Endothelial cell of umbilical vein (primary cell): ENCODE results near the gene ARHGAP9. TPM values are rescaled to one million over a fixed set of nuclear protein-coding genes. Genes with fewer than 3 reads are reported as not detected.
A peak's percentile ranks its signal among the peaks of the same experiment; 100 is the strongest.

Source experiments
- BruUV-seq: library from RNA; stranded (reverse); fragments of 400-500 nt; replicated peaks from 2 replicates; lab custom pipeline; 2021; lab: Mats Ljungman, UMichigan
- CTCF ChIA-PET: fragments of 300-600, 350-600 bp; sonication (Branson Sonifier 250); formaldehyde crosslinking; loops from one replicate; lab custom pipeline; 2021; ENCODE audit warnings: antibody characterized with exemption, inconsistent platforms; lab: Charles Lee
- POLR2A ChIA-PET: fragments of 300-600, 350-600 bp; sonication (Branson Sonifier 250); formaldehyde crosslinking; loops from one replicate; lab custom pipeline; 2021; ENCODE audit warnings: antibody characterized with exemption, inconsistent platforms; lab: Charles Lee
- DNase-seq: peaks from one replicate; pipeline ENCODE4 v3.0.0-alpha.2; 2011; ENCODE audit warnings: low read depth, low spot score
- FAIRE-seq: peaks from 2 replicates; lab custom pipeline; 2011; peaks lifted over from hg19 to GRCh38; lab: Jason Lieb, UNC
- H2AFZ ChIP-seq: 2 replicates; pipeline ENCODE4 v1.6.0; 2012; ENCODE audit warnings: low read depth, low read length, control low read depth, inconsistent platforms
- H3K27ac ChIP-seq: 2 replicates; pipeline ENCODE4 v1.5.1; 2011; ENCODE audit warnings: low read depth, mild to moderate bottlenecking, control low read depth, low read length, moderate library complexity; ENCODE audit not compliant: insufficient read depth
- H3K27me3 ChIP-seq, 2 experiments: 2 replicates each; pipeline versions ENCODE4 v1.6.0 to v1.6.1; 2011; ENCODE audit warnings: low read length in 2 of 2, mixed read lengths in 1 of 2; ENCODE audit not compliant: control insufficient read depth in 2 of 2, insufficient read depth in 2 of 2
- H3K36me3 ChIP-seq, 2 experiments: 2 replicates in 1 of 2; 3 replicates in 1 of 2; pipeline ENCODE4 v1.5.1; 2011; ENCODE audit warnings: low read length in 2 of 2, mild to moderate bottlenecking in 1 of 2, moderate library complexity in 1 of 2; ENCODE audit not compliant: control insufficient read depth in 2 of 2, insufficient read depth in 2 of 2; ENCODE audit errors: extremely low read depth in 1 of 2
- H3K4me1 ChIP-seq: 3 replicates; pipeline ENCODE4 v1.5.1; 2011; ENCODE audit warnings: mild to moderate bottlenecking, low read length; ENCODE audit not compliant: control insufficient read depth, insufficient read depth; ENCODE audit errors: extremely low read depth
- H3K4me2 ChIP-seq: 2 replicates; pipeline ENCODE4 v1.6.1; 2011; ENCODE audit warnings: low read length, control low read depth, mixed read lengths; ENCODE audit not compliant: insufficient read depth
- H3K4me3 ChIP-seq, 3 experiments: fragments of 200-600 bp in 1 of 3; sonication (generic), shearing (Covaris generic) in 1 of 3; replicated peaks in 1 of 3; 2 replicates each; pipeline ENCODE4 v1.5.1; 2011 to 2016; ENCODE audit warnings: control low read depth in 3 of 3, low read length in 3 of 3, mild to moderate bottlenecking in 2 of 3, inconsistent platforms in 1 of 3, low read depth in 1 of 3, moderate library complexity in 1 of 3; ENCODE audit not compliant: insufficient read depth in 1 of 3
- H3K79me2 ChIP-seq: 2 replicates; pipeline ENCODE4 v1.6.0; 2012; ENCODE audit warnings: low read length, inconsistent platforms; ENCODE audit not compliant: control insufficient read depth, insufficient read depth
- H3K9ac ChIP-seq: replicated peaks from 2 replicates; pipeline ENCODE3; 2011; ENCODE audit warnings: low read length, control low read depth; ENCODE audit not compliant: insufficient read depth; ENCODE audit errors: extremely low read depth
- H3K9me1 ChIP-seq: replicated peaks from 3 replicates; pipeline ENCODE4 v1.6.0; 2011; ENCODE audit warnings: mild to moderate bottlenecking, low read length; ENCODE audit not compliant: control insufficient read depth, insufficient read depth; ENCODE audit errors: extremely low read depth
- H3K9me3 ChIP-seq: replicated peaks from 2 replicates; pipeline ENCODE4 v1.5.1; 2012; ENCODE audit warnings: low read length, inconsistent platforms; ENCODE audit not compliant: control insufficient read depth, insufficient read depth
- H4K20me1 ChIP-seq: replicated peaks from 2 replicates; pipeline ENCODE3; 2011; ENCODE audit warnings: mild to moderate bottlenecking, low read length; ENCODE audit not compliant: control insufficient read depth, insufficient read depth; ENCODE audit errors: extremely low read depth
- EZH2 ChIP-seq: IDR thresholded peaks from 2 replicates; pipeline ENCODE4 v1.6.1; 2012; ENCODE audit warnings: borderline replicate concordance, low read depth, mild to moderate bottlenecking, moderate library complexity, low read length, inconsistent platforms; ENCODE audit not compliant: severe bottlenecking
- FOS ChIP-seq: IDR thresholded peaks from 2 replicates; pipeline ENCODE4 v1.6.1; 2011; ENCODE audit warnings: mild to moderate bottlenecking, low read length, moderate library complexity, borderline replicate concordance; ENCODE audit not compliant: insufficient read depth
- GATA2 ChIP-seq: IDR thresholded peaks from 2 replicates; pipeline ENCODE4 v1.7.0; 2011; ENCODE audit warnings: low read depth, mild to moderate bottlenecking, moderate library complexity, mixed read lengths, low read length; ENCODE audit not compliant: insufficient read length, insufficient read depth
- JUN ChIP-seq: IDR thresholded peaks from 2 replicates; pipeline ENCODE4 v1.6.1; 2011; ENCODE audit warnings: borderline replicate concordance, low read depth; ENCODE audit not compliant: insufficient read length, insufficient read depth
- MYC ChIP-seq: IDR thresholded peaks from one replicate; pipeline ENCODE4 v1.6.1; 2011; ENCODE audit warnings: mild to moderate bottlenecking, low read depth, low read length
- POLR2A ChIP-seq: IDR thresholded peaks from 2 replicates; pipeline ENCODE4 v1.6.1; 2012; ENCODE audit warnings: low read depth, mild to moderate bottlenecking, control low read depth, low read length
- POLR2AphosphoS5 ChIP-seq: IDR thresholded peaks from 2 replicates; pipeline ENCODE4 v1.6.1; 2012; ENCODE audit warnings: low read depth, mild to moderate bottlenecking, control low read depth, low read length, moderate library complexity; ENCODE audit not compliant: insufficient read depth
- dilution Hi-C: fragments of 300-500 bp; cut with MboI; formaldehyde crosslinking; loops from one replicate; pipeline ENCODE4 v1.15.0; 2019; ENCODE audit warnings: low sequenced_read_pairs; ENCODE audit not compliant: extremely low pct_ligation_motif_present
- intact Hi-C: fragments of 100-400 bp; cut with micrococcal nuclease; formaldehyde crosslinking; loops from one replicate; pipeline ENCODE4 v1.10.0; 2022
- polyA plus RNA-seq, 4 experiments: library from polyadenylated mRNA; depleted of rRNA in 3 of 4; stranded (reverse) in 3 of 4; unstranded in 1 of 4; fragments of >200 nt; gene quantifications; 2 replicates each; pipeline versions ENCODE4 v1.2.1 to v1.2.3, GENCODE V29; 2011 to 2012; ENCODE audit warnings: missing spikeins in 1 of 4
- total RNA-seq: library from RNA; stranded (reverse); gene quantifications from 2 replicates; pipeline ENCODE4 v1.2.3, GENCODE V29; 2021
- TF ChIP-seq, protein P1 (sequence below), 2 donors: IDR thresholded peaks; 1 replicate in 1 of 2; 2 replicates in 1 of 2; pipeline ENCODE4 v1.5.1; 2011; ENCODE audit warnings: low read length in 2 of 2, mild to moderate bottlenecking in 2 of 2, moderate library complexity in 2 of 2, control low read depth in 1 of 2, inconsistent platforms in 1 of 2, low read depth in 1 of 2; ENCODE audit not compliant: insufficient read depth in 1 of 2; ENCODE audit errors: extremely low read depth in 1 of 2
- TF ChIP-seq, protein P2 (sequence below): IDR thresholded peaks from 2 replicates; pipeline ENCODE4 v1.6.1; 2011; ENCODE audit not compliant: insufficient read depth, insufficient read length

The ARHGAP9 gene
- total and polyA plus RNA-seq, 2 donors (not counting 3 experiments of a cell fraction or from before 2014, with no cell fraction given): 0.25 to 0.38 TPM

DNA sequence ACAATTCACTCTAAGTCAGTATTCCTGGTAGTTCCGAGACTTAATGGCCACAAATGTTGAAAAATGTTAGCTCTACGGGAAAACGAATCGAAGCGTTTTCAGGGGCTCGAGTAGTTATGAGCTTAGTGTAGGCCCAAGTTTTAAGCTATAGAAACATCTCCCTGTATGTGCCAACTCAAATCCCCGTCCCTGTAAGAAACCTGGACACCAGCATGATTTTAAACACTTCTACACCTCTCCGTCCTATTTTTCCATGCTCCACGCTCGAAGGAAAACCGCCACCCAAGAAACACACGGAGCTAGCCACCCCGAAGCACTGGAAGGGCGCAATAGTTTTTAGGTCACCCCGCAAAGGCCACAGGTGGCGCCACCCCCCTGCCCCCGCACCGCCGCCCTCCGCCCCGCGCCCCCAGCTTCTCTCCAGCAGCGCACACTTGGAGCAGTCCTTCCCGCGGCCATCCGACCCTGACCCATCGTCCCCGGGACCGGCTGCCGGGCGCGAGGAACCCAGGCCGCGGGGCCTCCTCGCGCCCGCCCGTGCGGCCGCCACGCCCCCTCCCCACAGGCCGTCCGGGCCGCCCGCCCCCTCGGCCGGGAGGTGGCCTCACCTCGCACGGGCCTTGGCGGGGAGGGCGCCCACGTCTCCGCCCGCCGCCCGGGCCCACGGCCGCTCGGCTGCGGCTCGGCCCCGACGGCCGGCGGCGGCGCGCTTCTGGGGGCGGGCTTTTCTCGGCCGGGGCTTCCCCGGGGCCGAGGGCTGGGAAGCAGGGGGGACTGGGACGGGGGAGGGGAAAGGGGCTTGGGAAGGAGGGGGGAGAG, 49.3 kb downstream of the ARHGAP9 start:
- CTCF ChIA-PET: interaction anchor here (1.0 to 2.2 kb wide), 7 partner anchors 9 to 123 kb away, joined by 3 to 12 read pairs (median 7); partner anchors contain the start of genes GLI1 and INHBE
- Histone ChIP-seq H3K36me3 (no peaks in the 10 kb centered on the region), H3K4me3 (peak overlapping the region; percentile 40 to 75 (median 69)), H2AFZ (peak overlapping the region; percentile 16), H3K79me2 (peaks cover 21% of the 10 kb centered on the region), H3K4me2 (peak overlapping the region; percentile 93), H3K27ac (peak overlapping the region; percentile 64), H3K9me1 (no peaks in the 10 kb centered on the region), H3K27me3 (no peaks in the 10 kb centered on the region), H3K9me3 (no peaks in the 10 kb centered on the region), H4K20me1 (no peaks in the 10 kb centered on the region), H3K4me1 (peaks cover 6% of the 10 kb centered on the region), H3K9ac (peak overlapping the region; percentile 82)
- intact Hi-C loops: loop anchor here (2.0 to 5.0 kb wide), 2 partner anchors 22 to 123 kb away; no protein-coding TSS in a partner anchor
- DNase-seq (peak; percentile 66), FAIRE-seq (no peak)
- no TSS peak for BruUV-seq
- dilution Hi-C loops: no loop called here
- POLR2A ChIA-PET: interaction anchor here (0.6 kb wide), 2 partner anchors 17 to 67 kb away, joined by 4 to 12 read pairs; no protein-coding TSS in a partner anchor
- TF ChIP-seq GATA2 (no peak), POLR2AphosphoS5 (no peak), JUN (no peak), MYC (no peak), EZH2 (no peak), FOS (no peak), POLR2A (no peak)
- TF ChIP-seq, protein P1, sequence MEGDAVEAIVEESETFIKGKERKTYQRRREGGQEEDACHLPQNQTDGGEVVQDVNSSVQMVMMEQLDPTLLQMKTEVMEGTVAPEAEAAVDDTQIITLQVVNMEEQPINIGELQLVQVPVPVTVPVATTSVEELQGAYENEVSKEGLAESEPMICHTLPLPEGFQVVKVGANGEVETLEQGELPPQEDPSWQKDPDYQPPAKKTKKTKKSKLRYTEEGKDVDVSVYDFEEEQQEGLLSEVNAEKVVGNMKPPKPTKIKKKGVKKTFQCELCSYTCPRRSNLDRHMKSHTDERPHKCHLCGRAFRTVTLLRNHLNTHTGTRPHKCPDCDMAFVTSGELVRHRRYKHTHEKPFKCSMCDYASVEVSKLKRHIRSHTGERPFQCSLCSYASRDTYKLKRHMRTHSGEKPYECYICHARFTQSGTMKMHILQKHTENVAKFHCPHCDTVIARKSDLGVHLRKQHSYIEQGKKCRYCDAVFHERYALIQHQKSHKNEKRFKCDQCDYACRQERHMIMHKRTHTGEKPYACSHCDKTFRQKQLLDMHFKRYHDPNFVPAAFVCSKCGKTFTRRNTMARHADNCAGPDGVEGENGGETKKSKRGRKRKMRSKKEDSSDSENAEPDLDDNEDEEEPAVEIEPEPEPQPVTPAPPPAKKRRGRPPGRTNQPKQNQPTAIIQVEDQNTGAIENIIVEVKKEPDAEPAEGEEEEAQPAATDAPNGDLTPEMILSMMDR (IDR thresholded peaks at IDR 0.05; ENCODE audit: extremely low read depth in 1 of 2, insufficient read depth in 1 of 2, low read depth in 1 of 2, low read length in 2 of 2): no peak
- TF ChIP-seq, protein P2, sequence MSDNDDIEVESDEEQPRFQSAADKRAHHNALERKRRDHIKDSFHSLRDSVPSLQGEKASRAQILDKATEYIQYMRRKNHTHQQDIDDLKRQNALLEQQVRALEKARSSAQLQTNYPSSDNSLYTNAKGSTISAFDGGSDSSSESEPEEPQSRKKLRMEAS: no peak
